Tibial nerve (tissue), 4 donors: Measurements from ENCODE around the gene RBM33. TPM values are rescaled to one million over a fixed set of nuclear protein-coding genes. Genes with fewer than 3 reads are reported as not detected.
"Not testable (repeated sequence)": the region's sequence is repeated elsewhere in the genome, so short reads cannot be mapped to it uniquely, and the experiment has no call there.

ENCODE experiments used
- DNase-seq, 2 donors: peaks; one replicate each; pipeline ENCODE4 v3.0.0-alpha.2; 2019; ENCODE audit warnings: low spot score in 2 of 2
- H3K27ac ChIP-seq, 4 donors: fragments of 200-600 bp; sonication (generic) in 3 of 4; one replicate each; pipeline ENCODE4 v1.5.1; 2017 to 2019; ENCODE audit warnings: mild to moderate bottlenecking in 1 of 4
- H3K27me3 ChIP-seq, 2 donors: fragments of 200-600 bp; sonication (generic) in 1 of 2; one replicate each; pipeline versions ENCODE4 v1.5.1 to v1.6.0; 2017 to 2019
- H3K36me3 ChIP-seq, 3 donors: fragments of 200-600 bp; sonication (generic); one replicate each; pipeline ENCODE4 v1.5.1; 2018 to 2019
- H3K4me1 ChIP-seq, 4 donors: fragments of 200-600 bp; sonication (generic) in 3 of 4; one replicate each; pipeline ENCODE4 v1.5.1; 2017 to 2019
- H3K4me3 ChIP-seq, 4 donors: fragments of 200-600 bp; sonication (generic) in 3 of 4; one replicate each; pipeline ENCODE4 v1.5.1; 2017 to 2019; ENCODE audit warnings: mild to moderate bottlenecking in 1 of 4, moderate library complexity in 1 of 4
- H3K9me3 ChIP-seq, 4 donors: fragments of 200-600 bp; sonication (generic) in 3 of 4; one replicate each; pipeline ENCODE4 v1.5.1; 2017 to 2019
- EP300 ChIP-seq, 2 donors: sonication (generic); formaldehyde crosslinking; IDR thresholded peaks; one replicate each; pipeline ENCODE4 v1.6.1; 2017; ENCODE audit warnings: antibody characterized with exemption in 2 of 2, mild to moderate bottlenecking in 1 of 2
- POLR2A ChIP-seq, 2 donors: fragments of 450-650 bp; IDR thresholded peaks; one replicate each; pipeline ENCODE4 v1.6.1; 2017; ENCODE audit warnings: antibody characterized with exemption in 2 of 2, mild to moderate bottlenecking in 2 of 2, moderate library complexity in 2 of 2
- WGBS, 2 donors: methylation state at CpG; one replicate each; pipeline ENCODE4 v1.1.5; 2018; 5-methylcytosine and 5-hydroxymethylcytosine counted together
- total RNA-seq, 4 donors: library from RNA; depleted of rRNA; stranded (reverse); fragments of >200 nt; gene quantifications; one replicate each; pipeline ENCODE4 v1.1.0, GENCODE V29; 2016
- TF ChIP-seq, protein P1 (sequence below), 5 experiments: fragments of 200-600 bp in 3 of 5; fragments of 450-650 bp in 2 of 5; sonication (generic) in 3 of 5; IDR thresholded peaks; one replicate each; pipeline ENCODE4 v1.5.1; 2016 to 2019; ENCODE audit warnings: antibody characterized with exemption in 5 of 5, mild to moderate bottlenecking in 3 of 5, moderate library complexity in 2 of 5

RBM33 gene
- total RNA-seq, 4 donors from 2014 or later = 85.0 to 92.4 (median 88.3) TPM

DNA sequence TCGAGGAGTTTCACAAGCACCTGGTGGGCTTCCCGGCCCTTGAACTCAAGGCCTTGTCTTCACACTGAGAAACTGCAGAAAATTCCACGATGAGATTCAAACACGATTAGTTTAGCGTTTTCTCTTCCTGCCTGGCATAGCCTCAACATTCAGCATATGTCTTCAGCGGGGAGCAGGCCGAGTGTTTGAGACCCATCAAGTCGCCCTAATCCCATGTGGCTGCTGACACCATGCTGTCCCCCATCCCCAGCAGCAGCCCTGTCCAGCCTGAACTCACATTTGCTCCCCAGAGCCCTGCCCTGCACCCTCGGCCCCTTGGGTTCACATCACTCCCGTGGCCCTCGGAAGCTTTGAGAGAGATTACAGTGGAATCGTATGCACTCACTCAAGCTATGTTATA, 35.3 kb upstream of the RBM33 start:
- Histone ChIP-seq H3K4me1 (no peaks in the 10 kb centered on the region), H3K27me3 (no peaks in the 10 kb centered on the region), H3K9me3 (no peaks in the 10 kb centered on the region), H3K36me3 (no peaks in the 10 kb centered on the region), H3K27ac (no peak overlapping the region), H3K4me3 (no peak overlapping the region)
- 91 to 95% methylated on average over 12 of the region's 12 CpGs for WGBS, 2 donors
- DNase-seq = no peak
- no peak for TF ChIP-seq EP300 (IDR thresholded peaks at IDR 0.05)
- TF ChIP-seq, protein P1, sequence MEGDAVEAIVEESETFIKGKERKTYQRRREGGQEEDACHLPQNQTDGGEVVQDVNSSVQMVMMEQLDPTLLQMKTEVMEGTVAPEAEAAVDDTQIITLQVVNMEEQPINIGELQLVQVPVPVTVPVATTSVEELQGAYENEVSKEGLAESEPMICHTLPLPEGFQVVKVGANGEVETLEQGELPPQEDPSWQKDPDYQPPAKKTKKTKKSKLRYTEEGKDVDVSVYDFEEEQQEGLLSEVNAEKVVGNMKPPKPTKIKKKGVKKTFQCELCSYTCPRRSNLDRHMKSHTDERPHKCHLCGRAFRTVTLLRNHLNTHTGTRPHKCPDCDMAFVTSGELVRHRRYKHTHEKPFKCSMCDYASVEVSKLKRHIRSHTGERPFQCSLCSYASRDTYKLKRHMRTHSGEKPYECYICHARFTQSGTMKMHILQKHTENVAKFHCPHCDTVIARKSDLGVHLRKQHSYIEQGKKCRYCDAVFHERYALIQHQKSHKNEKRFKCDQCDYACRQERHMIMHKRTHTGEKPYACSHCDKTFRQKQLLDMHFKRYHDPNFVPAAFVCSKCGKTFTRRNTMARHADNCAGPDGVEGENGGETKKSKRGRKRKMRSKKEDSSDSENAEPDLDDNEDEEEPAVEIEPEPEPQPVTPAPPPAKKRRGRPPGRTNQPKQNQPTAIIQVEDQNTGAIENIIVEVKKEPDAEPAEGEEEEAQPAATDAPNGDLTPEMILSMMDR (IDR thresholded peaks at IDR 0.05) = no peak
- TF ChIP-seq POLR2A (IDR thresholded peaks at IDR 0.05) = no peak

GRCh38 chr7:155610633-155611193, 33.7 kb upstream of the RBM33 start:
- H3K27ac ChIP-seq = no peak overlapping the region
- no peak for TF ChIP-seq POLR2A (IDR thresholded peaks at IDR 0.05)
- TF ChIP-seq EP300 (IDR thresholded peaks at IDR 0.05) = no peak
- TF ChIP-seq, protein P1 (IDR thresholded peaks at IDR 0.05) = no peak
- peaks cover 0 to 11% (median 0%) of the 10 kb centered on the region in 3 donors for H3K36me3 ChIP-seq
- no peaks in the 10 kb centered on the region for H3K27me3 ChIP-seq
- H3K4me1 ChIP-seq = no peaks in the 10 kb centered on the region
- H3K4me3 ChIP-seq = no peak overlapping the region
- DNase-seq = no peak
- H3K9me3 ChIP-seq = no peaks in the 10 kb centered on the region
- 55 to 57% methylated on average over 11 of the region's 11 CpGs for WGBS, 2 donors

- 88 to 90% methylated on average over 9 of the region's 9 CpGs for WGBS, 2 donors
- TF ChIP-seq EP300 (IDR thresholded peaks at IDR 0.05) (no peak), POLR2A (IDR thresholded peaks at IDR 0.05) (no peak)
- TF ChIP-seq, protein P1 (IDR thresholded peaks at IDR 0.05) = no peak
These were observed 32.5 kb upstream of the RBM33 start for GRCh38 chr7:155611808-155612447.

DNA sequence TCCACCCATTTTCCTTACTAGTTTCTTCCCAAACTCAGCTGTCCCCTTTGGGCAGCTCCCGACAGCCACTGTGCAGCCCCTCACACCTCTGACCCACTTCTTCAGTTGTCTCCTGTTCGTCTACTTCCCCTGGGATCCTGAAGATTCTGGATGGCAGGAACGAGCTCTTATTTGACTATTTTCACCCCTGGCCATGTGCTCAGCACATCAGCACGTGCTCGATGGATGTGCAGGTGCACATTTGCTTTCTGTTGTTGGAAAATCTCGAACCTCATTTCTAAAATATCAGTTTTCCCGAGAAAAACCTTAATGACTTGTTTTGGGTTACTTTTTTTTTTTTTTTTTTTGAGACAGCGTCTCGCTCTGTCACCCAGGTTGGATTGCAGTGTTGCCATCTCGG, 31.8 kb upstream of the RBM33 start:
- Histone ChIP-seq H3K36me3 (peaks cover 0 to 11% (median 0%) of the 10 kb centered on the region in 3 donors), H3K27ac (no peak overlapping the region), H3K27me3 (no peaks in the 10 kb centered on the region), H3K4me3 (no peak overlapping the region), H3K4me1 (no peaks in the 10 kb centered on the region), H3K9me3 (no peaks in the 10 kb centered on the region)
- no peak for DNase-seq
- TF ChIP-seq EP300 (IDR thresholded peaks at IDR 0.05) (no peak), POLR2A (IDR thresholded peaks at IDR 0.05) (no peak)
- TF ChIP-seq, protein P1 (IDR thresholded peaks at IDR 0.05) = no peak
- 76 to 86% methylated on average over 10 of the region's 10 CpGs for whole genome bisulfite sequencing, 2 donors

More at GRCh38 chr7:155611808-155612447, 32.5 kb upstream of the RBM33 start:
- Histone ChIP-seq H3K4me1 (no peaks in the 10 kb centered on the region), H3K27ac (no peak overlapping the region), H3K9me3 (no peaks in the 10 kb centered on the region), H3K4me3 (no peak overlapping the region), H3K36me3 (peaks cover 0 to 11% (median 0%) of the 10 kb centered on the region in 3 donors), H3K27me3 (no peaks in the 10 kb centered on the region)
- DNase-seq = no peak

DNA sequence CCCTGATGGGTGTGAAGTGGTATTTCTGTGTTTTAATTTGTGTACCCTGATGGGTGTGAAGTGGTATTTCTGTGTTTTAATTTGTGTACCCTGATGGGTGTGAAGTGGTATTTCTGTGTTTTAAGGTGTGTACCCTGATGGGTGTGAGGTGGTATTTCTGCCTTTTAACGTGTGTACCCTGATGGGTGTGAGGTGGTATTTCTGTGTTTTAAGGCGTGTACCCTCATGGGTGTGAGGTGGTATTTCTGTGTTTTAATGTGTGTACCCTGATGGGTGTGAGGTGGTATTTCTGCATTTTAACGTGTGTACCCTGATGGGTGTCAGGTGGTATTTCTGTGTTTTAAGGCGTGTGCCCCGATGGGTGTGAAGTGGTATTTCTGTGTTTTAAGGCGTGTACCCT, 29.4 kb upstream of the RBM33 start:
- not testable (repeated sequence) for H3K27ac ChIP-seq, H3K4me3 ChIP-seq, H3K9me3 ChIP-seq, H3K27me3 ChIP-seq, DNase-seq, H3K4me1 ChIP-seq
- WGBS, 2 donors = 94 to 96% methylated on average over 6 of the region's 6 CpGs
- peaks cover 0 to 11% (median 0%) of the 10 kb centered on the region in 3 donors for H3K36me3 ChIP-seq
